ENCODE measurements around the gene ARL6IP6. TPM values are rescaled to one million over a fixed set of nuclear protein-coding genes. Genes with fewer than 3 reads are reported as not detected.
"Not testable (repeated sequence)": the region's sequence is repeated elsewhere in the genome, so short reads cannot be mapped to it uniquely, and the experiment has no call there.

The ARL6IP6 gene
- total and polyA plus RNA-seq, 4 donors: 9.6 to 15.7 (median 12.7) TPM

- H3K4me1 ChIP-seq (ENCODE audit: control insufficient read depth in 1 of 2, insufficient read depth in 2 of 2, low read length in 2 of 2); H3K27me3 ChIP-seq (ENCODE audit: control insufficient read depth in 1 of 2, insufficient read depth in 2 of 2, low read length in 1 of 2); H3K36me3 ChIP-seq (ENCODE audit: control insufficient read depth in 1 of 2, insufficient read depth in 2 of 2, low read length in 1 of 2); intact Hi-C loops (cut with DNase I); DNase-seq; H3K4me3 ChIP-seq (ENCODE audit: low read length in 2 of 2); ATAC-seq (ENCODE audit: low FRiP score); H3K9me3 ChIP-seq (ENCODE audit: control insufficient read depth, low read length); H3K27ac ChIP-seq (ENCODE audit: low read depth in 1 of 2, low read length in 2 of 2): not testable (repeated sequence)
- WGBS, 2 donors: 94% methylated on average over 1 of the region's 1 CpG
Measured at GRCh38 chr2:152737509-152737908, 19.1 kb downstream of the ARL6IP6 start.

GRCh38 chr2:152738438-152738837 lies 20.0 kb downstream of the ARL6IP6 start:
- no peaks in the 10 kb centered on the region for H3K4me1 ChIP-seq (ENCODE audit: control insufficient read depth in 1 of 2, insufficient read depth in 2 of 2, low read length in 2 of 2)
- H3K27ac ChIP-seq (ENCODE audit: low read depth in 1 of 2, low read length in 2 of 2): no peak overlapping the region
- peaks cover 0 to 4% of the 10 kb centered on the region in 2 donors for H3K36me3 ChIP-seq (ENCODE audit: control insufficient read depth in 1 of 2, insufficient read depth in 2 of 2, low read length in 1 of 2)
- no peak overlapping the region for H3K4me3 ChIP-seq (ENCODE audit: low read length in 2 of 2)
- intact Hi-C loops (cut with DNase I): no loop called here
- WGBS, 2 donors: 93 to 98% methylated on average over 2 of the region's 2 CpGs
- ATAC-seq (ENCODE audit: low FRiP score) (no peak), DNase-seq (no peak)
- H3K27me3 ChIP-seq (ENCODE audit: control insufficient read depth in 1 of 2, insufficient read depth in 2 of 2, low read length in 1 of 2): no peaks in the 10 kb centered on the region
- no peaks in the 10 kb centered on the region for H3K9me3 ChIP-seq (ENCODE audit: control insufficient read depth, low read length)

GRCh38 chr2:152739705-152740104 lies 21.3 kb downstream of the ARL6IP6 start:
- H3K36me3 ChIP-seq (ENCODE audit: control insufficient read depth in 1 of 2, insufficient read depth in 2 of 2, low read length in 1 of 2); H3K9me3 ChIP-seq (ENCODE audit: control insufficient read depth, low read length); H3K27me3 ChIP-seq (ENCODE audit: control insufficient read depth in 1 of 2, insufficient read depth in 2 of 2, low read length in 1 of 2); H3K4me1 ChIP-seq (ENCODE audit: control insufficient read depth in 1 of 2, insufficient read depth in 2 of 2, low read length in 2 of 2); intact Hi-C loops (cut with DNase I); H3K27ac ChIP-seq (ENCODE audit: low read depth in 1 of 2, low read length in 2 of 2); H3K4me3 ChIP-seq (ENCODE audit: low read length in 2 of 2); DNase-seq; ATAC-seq (ENCODE audit: low FRiP score): not testable (repeated sequence)
- 88 to 93% methylated on average over 1 of the region's 1 CpG for WGBS, 2 donors

DNA sequence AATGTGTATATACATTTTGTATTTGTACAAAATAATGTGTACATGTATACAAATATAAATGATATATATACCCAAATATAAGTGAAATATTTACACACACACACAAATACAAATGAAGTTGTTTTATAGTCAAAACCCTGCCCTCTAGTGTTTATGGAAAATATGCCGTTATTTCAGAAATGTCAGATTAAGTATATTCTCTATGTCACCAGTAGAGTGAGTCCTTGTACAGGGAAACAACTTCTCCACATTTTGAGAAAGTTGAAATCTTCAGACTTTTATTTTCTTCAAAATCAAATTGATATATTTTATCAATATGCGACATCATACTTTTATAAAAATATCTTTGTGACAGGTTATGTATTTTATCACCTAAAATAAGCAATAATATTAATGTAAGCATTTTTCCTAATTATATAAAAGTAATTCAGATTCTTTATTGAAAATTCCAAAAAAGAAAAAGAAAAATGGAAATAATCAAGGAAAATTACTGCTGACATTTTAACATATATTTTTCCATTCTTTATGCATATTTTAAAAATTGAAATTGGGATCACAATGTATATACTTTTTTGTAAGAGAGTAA lies 22.4 kb downstream of the ARL6IP6 start:
- no peak for ATAC-seq (ENCODE audit: low FRiP score)
- Histone ChIP-seq H3K36me3 (ENCODE audit: control insufficient read depth in 1 of 2, insufficient read depth in 2 of 2, low read length in 1 of 2) (peaks cover 0 to 4% of the 10 kb centered on the region in 2 donors), H3K4me1 (ENCODE audit: control insufficient read depth in 1 of 2, insufficient read depth in 2 of 2, low read length in 2 of 2) (no peaks in the 10 kb centered on the region), H3K4me3 (ENCODE audit: low read length in 2 of 2) (no peak overlapping the region), H3K27ac (ENCODE audit: low read depth in 1 of 2, low read length in 2 of 2) (no peak overlapping the region), H3K27me3 (ENCODE audit: control insufficient read depth in 1 of 2, insufficient read depth in 2 of 2, low read length in 1 of 2) (no peaks in the 10 kb centered on the region), H3K9me3 (ENCODE audit: control insufficient read depth, low read length) (no peaks in the 10 kb centered on the region)
- intact Hi-C loops (cut with DNase I): no loop called here
- no peak for DNase-seq
- WGBS, 2 donors: 28 to 30% methylated on average over 2 of the region's 2 CpGs

DNA sequence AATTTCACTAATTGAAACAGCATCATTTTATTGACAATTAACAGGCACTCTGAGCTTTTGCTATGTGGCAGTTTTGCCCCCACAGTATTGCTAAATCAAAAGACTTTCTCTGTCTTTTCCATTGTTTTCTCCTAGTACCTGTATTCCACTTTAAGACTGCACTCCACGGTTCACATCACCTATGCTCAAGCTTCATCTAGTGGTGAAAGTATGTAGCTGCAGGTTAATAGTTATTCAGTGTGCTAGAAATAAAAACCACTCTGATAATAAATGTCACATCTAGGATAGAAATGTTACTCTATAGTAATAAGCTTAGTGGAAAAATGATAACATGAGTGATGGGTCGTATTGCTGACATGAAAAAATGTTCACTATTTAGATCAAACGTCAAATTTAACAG lies 24.6 kb downstream of the ARL6IP6 start:
- intact Hi-C loops (cut with DNase I): no loop called here
- no peaks in the 10 kb centered on the region for H3K27me3 ChIP-seq (ENCODE audit: control insufficient read depth in 1 of 2, insufficient read depth in 2 of 2, low read length in 1 of 2)
- no peaks in the 10 kb centered on the region for H3K9me3 ChIP-seq (ENCODE audit: control insufficient read depth, low read length)
- H3K4me1 ChIP-seq (ENCODE audit: control insufficient read depth in 1 of 2, insufficient read depth in 2 of 2, low read length in 2 of 2): no peaks in the 10 kb centered on the region
- 44 to 47% methylated on average over 3 of the region's 3 CpGs for WGBS, 2 donors
- H3K27ac ChIP-seq (ENCODE audit: low read depth in 1 of 2, low read length in 2 of 2): no peak overlapping the region
- DNase-seq (no peak), ATAC-seq (ENCODE audit: low FRiP score) (no peak)
- peaks cover 0 to 3% of the 10 kb centered on the region in 2 donors for H3K36me3 ChIP-seq (ENCODE audit: control insufficient read depth in 1 of 2, insufficient read depth in 2 of 2, low read length in 1 of 2)
- no peak overlapping the region for H3K4me3 ChIP-seq (ENCODE audit: low read length in 2 of 2)

DNA sequence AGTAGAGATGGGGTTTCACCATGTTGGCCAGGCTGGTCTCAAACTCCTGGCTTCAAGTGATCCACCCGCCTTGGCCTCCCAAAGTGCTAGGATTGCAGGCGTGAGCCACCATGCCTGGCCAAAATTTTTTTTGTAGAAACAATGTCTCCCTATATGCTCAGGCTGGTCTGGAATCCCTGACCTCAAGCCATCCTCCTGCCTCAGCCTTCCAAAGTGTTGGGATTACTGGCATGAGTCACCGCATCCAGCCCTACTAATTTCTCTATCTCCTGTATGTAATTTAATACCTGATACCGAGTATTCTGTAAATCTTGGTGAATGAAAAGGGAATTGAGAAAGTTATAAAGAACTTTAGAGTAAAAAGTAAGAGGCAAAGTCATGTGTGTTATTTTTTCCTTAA lies 29.3 kb downstream of the ARL6IP6 start:
- H3K36me3 ChIP-seq (ENCODE audit: control insufficient read depth in 1 of 2, insufficient read depth in 2 of 2, low read length in 1 of 2); H3K9me3 ChIP-seq (ENCODE audit: control insufficient read depth, low read length); ATAC-seq (ENCODE audit: low FRiP score); H3K4me3 ChIP-seq (ENCODE audit: low read length in 2 of 2); intact Hi-C loops (cut with DNase I); DNase-seq; H3K4me1 ChIP-seq (ENCODE audit: control insufficient read depth in 1 of 2, insufficient read depth in 2 of 2, low read length in 2 of 2); H3K27me3 ChIP-seq (ENCODE audit: control insufficient read depth in 1 of 2, insufficient read depth in 2 of 2, low read length in 1 of 2); H3K27ac ChIP-seq (ENCODE audit: low read depth in 1 of 2, low read length in 2 of 2): not testable (repeated sequence)
- 85 to 95% methylated on average over 4 of the region's 4 CpGs for WGBS, 2 donors

- Histone ChIP-seq H3K9me3 (ENCODE audit: control insufficient read depth, low read length) (no peaks in the 10 kb centered on the region), H3K36me3 (ENCODE audit: control insufficient read depth in 1 of 2, insufficient read depth in 2 of 2, low read length in 1 of 2) (peaks cover 0 to 3% of the 10 kb centered on the region in 2 donors), H3K4me3 (ENCODE audit: low read length in 2 of 2) (no peak overlapping the region), H3K27me3 (ENCODE audit: control insufficient read depth in 1 of 2, insufficient read depth in 2 of 2, low read length in 1 of 2) (no peaks in the 10 kb centered on the region), H3K27ac (ENCODE audit: low read depth in 1 of 2, low read length in 2 of 2) (no peak overlapping the region), H3K4me1 (ENCODE audit: control insufficient read depth in 1 of 2, insufficient read depth in 2 of 2, low read length in 2 of 2) (no peaks in the 10 kb centered on the region)
- 86 to 87% methylated on average over 13 of the region's 13 CpGs for WGBS, 2 donors
- no peak for ATAC-seq (ENCODE audit: low FRiP score)
- intact Hi-C loops (cut with DNase I): no loop called here
- DNase-seq: no peak
Measured at GRCh38 chr2:152755029-152755428, 36.6 kb downstream of the ARL6IP6 start.

DNA sequence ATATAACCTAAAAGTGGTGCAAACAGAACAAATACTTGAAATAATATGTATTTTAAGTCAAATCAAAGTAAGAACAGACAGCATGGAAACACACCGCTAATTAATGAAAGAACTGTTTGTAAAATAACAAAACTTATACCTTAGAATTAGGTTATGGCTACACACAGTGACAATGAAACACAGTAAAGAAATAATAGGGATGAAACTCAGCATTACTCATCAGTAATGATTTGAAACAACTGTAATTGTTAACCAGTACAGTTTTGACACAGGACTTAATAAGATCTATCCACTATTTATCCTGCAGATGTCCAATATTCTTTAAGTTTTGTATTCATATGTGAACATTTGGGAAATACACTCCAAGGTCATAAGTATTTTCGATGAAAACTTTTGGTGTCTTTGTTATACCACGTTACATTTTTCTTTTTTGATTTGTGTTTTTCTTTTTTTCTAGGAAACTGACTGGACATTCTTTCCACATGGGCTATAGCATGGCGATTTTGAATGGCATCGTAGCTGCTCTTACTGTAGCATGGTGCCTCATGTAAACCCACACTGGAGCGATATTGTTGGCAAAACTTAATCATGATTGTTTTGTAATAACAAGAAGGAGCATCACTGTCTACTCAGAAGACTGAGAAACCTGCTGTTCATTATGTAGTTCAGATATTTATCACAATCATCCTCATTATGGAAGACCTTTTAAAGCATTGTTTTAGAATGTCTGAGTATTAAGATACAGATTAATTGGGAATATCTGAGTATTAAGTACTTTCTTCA lies 41.1 kb downstream of the ARL6IP6 start:
- 91 to 92% methylated on average over 6 of the region's 6 CpGs for WGBS, 2 donors
- intact Hi-C loops (cut with DNase I): no loop called here
- Histone ChIP-seq H3K36me3 (ENCODE audit: control insufficient read depth in 1 of 2, insufficient read depth in 2 of 2, low read length in 1 of 2) (peaks cover 3% of the 10 kb centered on the region in 2 donors), H3K27ac (ENCODE audit: low read depth in 1 of 2, low read length in 2 of 2) (no peak overlapping the region), H3K4me3 (ENCODE audit: low read length in 2 of 2) (no peak overlapping the region), H3K4me1 (ENCODE audit: control insufficient read depth in 1 of 2, insufficient read depth in 2 of 2, low read length in 2 of 2) (no peaks in the 10 kb centered on the region), H3K9me3 (ENCODE audit: control insufficient read depth, low read length) (no peaks in the 10 kb centered on the region), H3K27me3 (ENCODE audit: control insufficient read depth in 1 of 2, insufficient read depth in 2 of 2, low read length in 1 of 2) (no peaks in the 10 kb centered on the region)
- no peak for DNase-seq
- no peak for ATAC-seq (ENCODE audit: low FRiP score)

DNA sequence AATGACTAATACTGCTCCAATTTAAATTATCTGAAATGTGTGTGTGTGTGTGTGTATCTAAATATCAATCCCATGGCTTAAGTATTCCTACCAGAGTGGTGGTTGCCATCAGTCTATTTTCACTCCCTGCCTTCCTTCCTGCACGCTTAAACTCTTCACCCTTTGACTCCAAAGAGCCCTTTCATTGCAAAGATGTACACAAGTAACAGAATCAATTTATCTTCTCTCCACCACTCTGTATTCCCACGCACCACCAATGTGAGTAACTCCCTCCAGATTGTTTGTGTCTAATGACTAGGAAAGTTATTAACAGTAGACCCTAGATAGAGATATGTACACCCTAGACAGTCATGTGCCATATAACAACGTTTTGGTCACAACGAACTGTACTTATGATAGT lies 42.8 kb downstream of the ARL6IP6 start:
- ATAC-seq (ENCODE audit: low FRiP score): no peak
- 83% methylated on average over 4 of the region's 4 CpGs for WGBS, 2 donors

More for the DNA sequence above, 42.8 kb downstream of the ARL6IP6 start:
- intact Hi-C loops (cut with DNase I): no loop called here
- DNase-seq: no peak
- H3K9me3 ChIP-seq (ENCODE audit: control insufficient read depth, low read length): no peaks in the 10 kb centered on the region
- H3K27ac ChIP-seq (ENCODE audit: low read depth in 1 of 2, low read length in 2 of 2): no peak overlapping the region
- no peaks in the 10 kb centered on the region for H3K27me3 ChIP-seq (ENCODE audit: control insufficient read depth in 1 of 2, insufficient read depth in 2 of 2, low read length in 1 of 2)
- no peak overlapping the region for H3K4me3 ChIP-seq (ENCODE audit: low read length in 2 of 2)
- H3K4me1 ChIP-seq (ENCODE audit: control insufficient read depth in 1 of 2, insufficient read depth in 2 of 2, low read length in 2 of 2): no peaks in the 10 kb centered on the region
- peaks cover 0 to 3% of the 10 kb centered on the region in 2 donors for H3K36me3 ChIP-seq (ENCODE audit: control insufficient read depth in 1 of 2, insufficient read depth in 2 of 2, low read length in 1 of 2)

All from aorta (tissue), 5 donors.